HepG2 (cell line): ENCODE results near the gene GKN1. TPM values are rescaled to one million over a fixed set of nuclear protein-coding genes. Genes with fewer than 3 reads are reported as not detected.

Experiments used
- KIAA2018 ChIP-seq: sonication (generic); formaldehyde crosslinking; IDR thresholded peaks from 2 replicates; pipeline ENCODE4 v1.5.0; 2020; ENCODE audit warnings: mild to moderate bottlenecking, missing genetic modification reagents, borderline replicate concordance
- RARA ChIP-seq: IDR thresholded peaks from 2 replicates; pipeline ENCODE4 v1.6.1; 2016; ENCODE audit warnings: missing genetic modification reagents, missing compliant biosample characterization
- STAG1 ChIP-seq: sonication (generic); formaldehyde crosslinking; IDR thresholded peaks from 2 replicates; pipeline ENCODE4 v1.4.0; 2020; ENCODE audit warnings: missing genetic modification reagents
- TGIF2 ChIP-seq: IDR thresholded peaks from 2 replicates; pipeline ENCODE4 v1.6.1; 2016; ENCODE audit warnings: control low read depth, missing compliant biosample characterization
- polyA plus RNA-seq, 8 experiments: library from polyadenylated mRNA; depleted of rRNA in 3 of 8; stranded (reverse) in 7 of 8; unstranded in 1 of 8; fragments of >200 nt; fragmentation: Illumina TruSeq in 4 of 8; extraction: Trizol in 4 of 8; gene quantifications; 2 replicates each; pipeline versions ENCODE4 v1.2.1 to v1.2.3, GENCODE V29; 2011 to 2016; ENCODE audit warnings: low read depth in 4 of 8, missing spikeins in 1 of 8, mixed read lengths in 1 of 8; ENCODE audit not compliant: insufficient read depth in 1 of 8
- total RNA-seq, 5 experiments: library from RNA; depleted of rRNA; stranded (reverse); fragments of >200 nt; fragmentation: Illumina TruSeq; extraction: Trizol; gene quantifications; 2 replicates each; pipeline ENCODE4 v1.2.3, GENCODE V29; 2016; ENCODE audit warnings: low read depth in 1 of 5

GKN1 gene
- total and polyA plus RNA-seq, 2 of the 13 experiments (the other 11 are each of a cell fraction or from before 2014, with no cell fraction given) = not detected

- TF ChIP-seq KIAA2018 (CRISPR knock-in tag) (no peak), STAG1 (peak; percentile 99), RARA (CRISPR knock-in tag) (no peak), TGIF2 (CRISPR knock-in tag) (0 out of 2 replicates have a peak, but pooled peaks have one; percentile 35)
- TF ChIP-seq, all 625 proteins: peak for 41
Observed at GRCh38 chr2:69026026-69026425, 51.6 kb downstream of the GKN1 start (continued).
